Stimulated activated CD8-positive, alpha-beta memory T cell treated with anti-CD3 and anti-CD28 coated beads, Interleukin-4, amount 100 ng/mL, for 1 hour (primary cell): ENCODE data around the gene SLC16A5.
"Not testable (repeated sequence)": the region's sequence is repeated elsewhere in the genome, so short reads cannot be mapped to it uniquely, and the experiment has no call there.

ENCODE experiments used
- DNase-seq, 2 donors: peaks; one replicate each; pipeline ENCODE4 v3.0.0-alpha.2; 2020; ENCODE audit warnings: low read depth in 2 of 2, low spot score in 1 of 2

Gene SLC16A5

DNA sequence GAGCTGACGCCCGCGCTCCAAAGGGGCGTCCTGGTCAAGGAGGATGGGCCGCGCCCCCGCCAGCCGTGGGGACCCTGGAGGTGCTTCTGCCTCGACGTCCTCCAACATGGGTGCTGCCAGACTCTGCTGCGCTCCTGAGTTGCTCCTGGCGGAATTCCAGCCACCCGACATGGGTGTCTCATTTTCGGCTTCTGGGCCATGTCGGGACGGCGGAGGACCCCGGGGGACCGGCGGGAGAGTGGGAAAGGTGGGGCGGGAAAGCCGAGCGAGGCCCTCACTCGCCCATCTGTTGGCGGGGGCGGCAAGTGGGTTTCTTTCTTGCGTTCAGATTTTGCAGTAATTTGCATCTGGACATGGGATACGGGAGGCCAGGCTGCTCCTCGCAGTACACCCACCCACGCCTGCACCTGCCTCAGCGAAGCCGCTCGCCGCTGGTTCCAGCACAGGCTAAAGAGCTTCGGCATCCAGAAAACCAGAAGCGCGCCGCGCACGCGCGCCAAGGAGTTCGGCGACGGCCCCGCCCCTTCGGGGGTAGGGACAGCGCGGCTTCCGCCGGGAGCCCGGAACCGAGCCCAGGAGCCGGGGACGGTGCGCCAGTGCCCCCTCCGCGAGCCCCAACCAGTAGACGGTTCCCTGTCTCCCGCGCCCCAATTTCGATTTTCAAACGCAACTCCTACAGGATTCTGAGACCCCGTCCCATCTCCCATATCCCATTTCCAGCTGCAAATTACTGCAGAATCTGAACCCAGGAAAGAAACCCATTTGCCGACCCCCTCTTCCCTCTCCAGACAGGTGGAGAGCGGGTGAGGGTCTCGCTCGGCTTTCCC is 21.9 kb downstream of the SLC16A5 start, which contains the start of gene ARMC7:
Gene ARMC7 (plus strand): TSS at position 563 of the 827 bp plus-strand sequence. CDS start 320 bp downstream, outside the sequence.
- DNase-seq: peak; percentile 72 to 82

DNA sequence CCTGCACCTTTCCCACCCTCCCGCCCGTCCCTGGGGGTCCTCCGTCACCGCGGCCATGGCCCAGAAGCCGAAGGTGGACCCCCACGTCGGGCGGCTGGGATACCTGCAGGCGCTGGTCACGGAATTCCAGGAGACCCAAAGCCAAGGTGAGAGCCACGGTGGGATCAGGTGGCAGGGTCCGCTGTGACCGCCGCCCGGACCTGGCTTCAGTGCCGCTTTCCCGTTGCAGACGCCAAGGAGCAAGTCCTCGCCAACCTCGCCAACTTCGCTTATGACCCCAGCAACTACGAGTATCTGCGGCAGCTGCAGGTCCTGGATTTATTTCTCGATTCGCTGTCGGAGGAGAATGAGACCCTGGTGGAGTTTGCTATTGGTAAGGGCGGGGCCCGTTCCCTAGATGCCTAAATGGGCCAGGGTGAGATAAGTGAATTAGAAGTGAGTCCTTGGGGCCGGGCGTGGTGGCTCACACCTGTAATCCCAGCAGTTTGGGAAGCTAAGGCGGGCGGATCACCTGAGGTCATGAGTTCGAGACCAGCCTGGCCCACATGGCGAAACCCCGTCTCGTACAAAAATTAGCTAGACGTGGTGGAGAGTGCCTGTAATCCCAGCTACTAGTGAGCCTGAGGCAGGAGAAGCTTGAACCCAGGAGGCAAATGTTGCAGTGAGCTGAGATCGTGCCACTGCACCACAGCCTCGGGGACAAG is 22.6 kb downstream of the SLC16A5 start:
- no peak for DNase-seq

DNA sequence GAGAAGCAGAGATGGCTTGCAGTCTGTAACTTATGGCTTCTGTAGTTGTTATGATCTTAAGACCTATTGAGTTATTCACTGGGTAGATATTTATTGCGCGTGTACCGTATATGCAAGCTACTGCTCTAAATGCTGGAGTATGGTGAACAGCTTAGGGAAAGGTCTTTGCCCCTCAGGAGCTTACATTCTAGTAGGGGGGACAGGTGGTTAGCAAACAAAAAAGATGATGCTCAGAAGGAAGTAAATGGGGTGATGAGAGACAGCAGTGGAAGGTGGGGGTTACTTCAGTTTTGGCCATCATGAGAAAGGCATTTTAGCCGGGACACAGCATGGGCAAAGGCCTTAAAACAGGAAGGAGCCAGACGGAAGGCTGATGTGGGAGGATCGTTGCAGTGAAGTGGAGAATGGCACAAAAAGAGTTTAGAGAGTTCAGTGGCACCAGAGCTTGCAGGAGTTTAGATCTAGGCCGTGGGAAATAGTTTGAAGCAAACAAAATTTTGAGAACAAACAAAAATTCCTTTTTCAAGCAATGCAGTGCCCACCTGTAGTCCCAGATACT is 24.1 kb downstream of the SLC16A5 start:
- DNase-seq: no peak

DNA sequence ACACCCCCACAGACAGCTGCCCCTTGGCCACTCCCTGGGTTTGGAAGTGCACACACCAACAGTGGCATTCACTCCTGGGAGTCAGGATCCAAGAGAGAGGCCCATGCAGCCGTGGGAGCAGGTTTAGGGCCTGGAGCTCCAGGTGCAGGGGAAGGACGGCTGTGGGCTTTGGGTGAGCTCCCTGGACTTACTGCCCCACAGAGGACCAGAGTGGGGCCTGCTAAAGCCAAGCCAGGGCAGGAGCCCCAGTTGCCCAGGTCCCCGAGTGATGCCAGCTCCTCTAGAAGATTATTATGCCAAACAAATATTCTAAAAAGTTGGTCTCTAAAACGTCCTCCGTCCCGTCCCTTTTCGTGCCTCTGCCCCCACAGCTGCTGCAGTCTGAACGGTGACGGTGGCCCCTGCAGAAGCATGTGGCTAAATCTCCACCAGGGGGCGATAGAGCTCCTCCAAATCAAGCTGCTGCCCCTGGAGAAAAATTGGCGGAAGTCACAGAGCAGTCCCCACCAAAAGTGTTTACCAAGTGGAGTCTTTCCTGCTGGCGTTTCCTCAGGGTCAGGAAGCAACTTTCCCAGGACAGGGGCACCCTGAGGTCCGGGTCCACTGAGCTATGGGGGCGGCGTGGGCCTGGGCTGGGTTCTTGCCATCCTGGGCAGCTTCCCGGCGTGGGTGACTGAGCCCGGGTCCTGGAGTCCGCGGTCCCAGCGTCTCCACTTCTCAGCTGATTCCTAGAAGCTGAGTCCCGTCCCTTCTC is 26.2 kb downstream of the SLC16A5 start:
- DNase-seq: peak; percentile 75 to 83

DNA sequence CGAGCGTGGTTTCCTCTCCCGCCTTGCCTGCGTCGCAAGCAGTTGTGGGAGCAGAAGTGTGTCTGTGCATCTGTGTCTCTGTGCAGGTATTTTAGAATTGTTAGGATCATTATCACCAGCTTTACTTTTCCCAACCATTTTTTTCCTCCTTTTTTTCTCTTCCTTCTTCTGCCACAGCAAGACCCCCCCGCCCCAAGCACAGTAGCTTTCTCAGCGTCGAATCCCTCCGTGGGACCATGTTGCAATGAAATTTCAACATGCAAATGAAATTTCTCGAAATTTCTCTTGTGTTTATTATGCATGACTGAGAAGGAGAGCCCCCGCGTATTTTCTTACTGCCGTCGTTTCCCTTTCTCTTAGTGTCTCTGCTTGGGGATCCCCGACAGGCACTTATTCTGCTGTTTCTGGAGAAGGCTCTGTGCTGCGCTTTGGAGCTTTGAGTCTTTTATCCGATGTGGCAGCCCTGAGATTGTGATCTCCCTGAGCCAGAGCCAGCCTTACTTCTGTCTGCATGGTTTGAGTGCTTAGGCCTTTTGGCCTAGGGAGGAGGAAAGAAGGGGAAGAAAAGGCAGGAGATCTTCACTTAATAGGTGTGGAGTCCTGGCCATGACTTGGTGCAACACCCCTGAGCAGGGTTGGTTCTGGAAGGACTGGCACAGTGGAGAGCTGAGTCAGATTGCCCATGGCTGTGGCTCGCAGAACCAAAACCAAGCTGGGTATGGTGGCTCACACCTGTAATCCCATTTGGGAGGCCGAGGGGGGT is 27.0 kb downstream of the SLC16A5 start:
- DNase-seq: no peak

DNA sequence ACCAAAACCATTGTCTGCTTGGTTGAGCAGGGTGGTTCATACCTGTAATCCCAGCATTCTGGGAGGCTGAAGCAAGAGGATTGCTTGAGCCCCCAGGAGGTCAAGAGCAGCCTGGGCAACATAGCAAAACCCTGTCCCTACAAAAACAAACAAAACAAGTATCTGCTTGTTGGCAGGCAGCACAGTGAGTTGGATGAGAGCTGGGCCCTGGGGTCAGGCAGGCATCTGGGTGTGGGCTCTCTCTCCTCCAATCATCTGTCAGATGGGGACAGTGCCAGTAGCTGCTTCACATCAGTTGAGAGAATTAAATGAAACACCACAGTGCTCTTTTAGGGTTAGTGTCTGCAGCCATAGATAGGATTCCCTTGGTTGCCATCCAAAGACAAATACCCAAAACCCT is 27.8 kb downstream of the SLC16A5 start:
- DNase-seq: no peak

DNA sequence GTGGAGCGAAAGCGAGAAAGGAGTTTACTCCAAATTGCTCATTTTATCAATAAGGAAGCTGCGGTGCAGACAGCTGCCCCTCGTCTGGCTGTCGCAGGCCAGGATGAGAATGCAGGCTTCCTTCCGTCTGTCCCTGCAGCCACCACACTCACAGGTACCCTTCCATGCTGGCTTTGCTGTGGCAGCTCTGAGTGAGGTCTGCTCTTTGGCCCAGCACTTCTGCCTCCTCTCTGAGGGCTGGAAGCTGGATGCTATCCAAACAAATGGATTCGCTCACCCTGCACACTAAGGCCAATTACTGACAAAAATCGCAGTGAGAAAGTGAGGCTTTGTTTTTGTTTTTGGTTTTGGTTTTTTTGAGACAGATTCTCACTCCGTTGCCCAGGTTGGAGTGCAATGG is 29.0 kb downstream of the SLC16A5 start:
- no peak for DNase-seq

DNA sequence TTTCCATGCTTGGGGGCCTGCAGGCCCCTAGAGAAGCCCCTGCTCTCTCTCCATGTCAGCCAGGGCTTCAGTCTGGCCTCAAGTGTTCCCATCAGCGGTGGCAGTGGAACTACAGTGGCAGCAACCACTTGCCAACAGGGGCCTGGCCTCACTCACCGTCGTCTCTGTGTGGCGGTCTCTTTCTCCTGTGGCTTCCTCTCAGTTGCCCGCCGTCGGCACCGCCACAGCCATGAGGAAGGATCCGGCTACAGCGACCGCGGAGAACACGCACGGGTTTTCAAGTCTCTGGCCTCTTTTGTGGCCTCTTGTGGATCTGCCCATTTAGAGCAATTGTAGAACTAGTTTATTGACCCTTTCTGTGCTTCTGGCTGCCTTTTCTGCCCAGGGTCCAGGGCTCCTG is 30.6 kb downstream of the SLC16A5 start:
- no peak for DNase-seq

DNA sequence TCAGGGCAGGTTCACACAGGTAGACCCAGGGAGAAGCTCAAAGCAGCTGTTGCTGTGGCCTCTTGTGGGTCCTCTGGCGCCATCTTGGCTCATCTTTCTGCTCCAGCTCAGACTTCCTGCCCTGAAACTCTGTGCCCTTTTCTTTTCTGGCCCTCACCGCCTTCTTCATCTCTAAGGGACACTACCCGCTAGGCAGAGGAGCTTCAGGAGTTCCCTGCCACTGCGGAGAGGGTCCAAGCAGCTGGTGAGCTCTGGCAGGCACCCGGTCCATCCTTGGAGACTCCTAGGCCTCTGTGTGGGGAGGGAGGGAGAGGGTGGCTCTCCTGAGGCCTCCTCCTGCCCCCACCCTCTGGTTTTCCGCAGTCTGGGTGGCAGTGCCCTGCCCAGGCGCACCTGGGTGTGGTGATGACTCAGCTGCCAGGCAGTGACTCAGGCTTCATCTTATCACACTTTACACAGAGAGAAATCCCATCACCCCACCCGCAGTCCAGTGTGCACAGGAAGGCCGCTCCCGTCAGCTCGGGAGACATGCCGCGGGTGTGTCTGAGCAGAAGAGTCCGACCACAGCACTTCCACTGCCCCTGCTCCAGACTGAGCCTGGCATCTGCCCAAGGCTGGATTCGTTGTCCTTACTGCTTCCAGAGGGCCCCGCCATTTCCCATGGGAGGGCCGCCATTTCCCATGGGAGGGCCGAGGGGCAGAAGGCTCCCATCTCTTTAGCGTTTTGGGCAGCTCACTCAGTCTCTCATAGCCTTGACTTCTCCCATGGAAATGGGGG is 36.5 kb downstream of the SLC16A5 start:
- DNase-seq: peak in 1 of 2 donors; percentile 33

DNA sequence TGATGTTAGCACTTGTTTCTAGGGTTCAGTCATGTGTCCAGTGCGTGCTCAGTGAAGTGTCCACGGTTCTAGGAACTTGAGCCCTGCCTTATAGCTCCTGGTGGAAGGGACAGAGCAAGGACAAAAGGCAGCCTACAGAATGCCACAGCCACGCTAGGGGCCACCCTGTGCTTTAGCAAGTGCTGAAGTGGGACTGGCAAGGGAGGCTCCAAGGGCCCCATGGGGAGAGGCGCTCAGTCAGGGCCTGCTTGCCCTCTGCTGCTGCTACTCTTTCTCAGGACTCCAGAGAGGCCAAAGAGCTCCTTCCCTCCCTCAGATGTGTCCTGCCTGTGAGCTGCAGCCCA is 37.0 kb downstream of the SLC16A5 start:
- DNase-seq: no peak

DNA sequence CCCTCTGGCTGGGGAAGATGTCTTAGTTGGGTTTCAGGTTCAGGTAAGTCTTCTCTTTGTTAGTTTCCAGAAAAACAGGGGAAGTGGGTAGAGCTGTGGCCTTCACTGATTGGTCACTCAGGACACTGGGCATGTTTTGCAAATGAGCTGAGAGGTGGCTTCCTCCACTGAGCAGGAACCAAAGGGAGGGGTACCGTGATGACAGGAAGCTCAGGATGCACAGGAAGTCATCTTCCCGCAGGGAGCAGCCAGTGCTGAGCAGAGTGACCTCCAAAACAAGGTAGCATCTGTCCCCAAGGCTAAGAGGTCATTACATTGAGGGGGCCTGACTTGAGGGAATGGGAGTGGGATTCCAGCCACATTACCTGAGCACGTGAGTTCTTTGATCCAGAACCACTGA is 38.2 kb downstream of the SLC16A5 start:
- DNase-seq: no peak

DNA sequence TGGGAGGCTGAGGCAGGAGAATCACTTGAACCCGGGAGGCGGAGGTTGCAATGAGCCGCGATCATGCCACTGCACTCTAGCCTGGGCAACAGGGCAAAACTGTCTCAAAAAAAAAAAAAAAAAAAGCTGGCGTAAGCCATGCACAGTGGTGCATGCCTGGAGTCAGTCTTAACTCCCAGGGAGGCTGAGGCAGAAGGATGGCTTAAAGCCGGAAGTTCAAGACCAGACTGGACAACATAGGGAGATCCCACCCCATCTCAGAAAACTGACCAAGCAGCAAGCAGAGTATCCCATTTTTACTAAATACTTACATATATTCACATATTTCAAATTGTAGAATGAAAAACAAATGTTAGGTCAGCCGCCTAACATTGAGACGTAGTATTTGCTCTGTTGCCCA is 39.2 kb downstream of the SLC16A5 start:
- no peak for DNase-seq

DNA sequence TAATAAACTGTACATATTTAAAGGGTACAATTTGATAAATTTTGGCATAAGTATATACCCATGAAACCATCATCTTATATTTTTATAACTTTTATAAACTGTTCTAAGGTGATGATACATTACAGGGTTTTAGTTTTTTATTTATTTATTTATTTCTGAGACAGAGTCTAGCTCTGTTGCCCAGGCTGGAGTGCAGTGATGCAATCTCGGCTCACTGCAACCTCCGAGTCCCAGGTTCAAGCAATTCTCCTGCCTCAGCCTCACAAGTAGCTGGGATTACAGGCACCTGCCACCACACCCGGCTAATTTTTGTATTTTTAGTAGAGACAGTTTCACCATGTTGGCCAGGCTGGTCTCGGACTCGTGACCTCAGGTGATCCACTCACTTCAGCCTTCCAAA is 40.2 kb downstream of the SLC16A5 start:
- DNase-seq: not testable (repeated sequence)

DNA sequence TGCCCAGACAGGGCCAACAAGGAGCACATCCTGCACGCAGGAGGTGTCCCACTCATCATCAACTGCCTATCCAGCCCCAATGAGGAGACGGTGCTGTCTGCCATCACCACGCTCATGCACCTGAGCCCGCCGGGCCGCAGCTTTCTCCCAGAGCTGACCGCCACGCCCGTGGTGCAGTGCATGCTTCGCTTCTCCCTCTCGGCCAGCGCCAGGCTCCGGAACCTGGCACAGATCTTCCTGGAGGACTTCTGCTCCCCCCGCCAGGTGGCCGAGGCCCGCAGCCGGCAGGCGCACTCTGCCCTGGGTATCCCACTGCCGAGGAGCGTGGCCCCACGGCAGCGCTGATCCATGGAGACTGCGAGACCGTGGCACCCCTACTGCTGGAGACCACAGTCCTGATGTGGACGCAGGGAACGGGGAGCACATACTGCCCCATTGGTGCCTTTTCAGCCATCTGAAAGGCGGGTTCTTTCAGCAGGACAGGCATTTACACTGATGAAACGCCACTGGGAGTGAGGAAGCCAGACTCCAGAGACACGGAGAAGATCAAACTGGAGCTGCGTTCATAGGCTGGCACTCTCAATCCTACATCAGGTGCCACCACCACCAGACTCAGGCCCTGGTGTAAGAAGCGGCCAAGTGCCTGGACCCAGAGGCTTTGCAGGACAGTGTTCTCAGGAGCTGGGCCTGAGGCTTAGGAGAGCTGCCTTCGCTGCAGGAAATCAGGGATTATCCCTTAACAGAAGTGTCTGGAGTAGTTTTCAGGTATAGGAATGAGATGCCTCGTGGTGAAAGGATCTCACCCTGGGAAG is 41.1 kb downstream of the SLC16A5 start:
- DNase-seq: no peak

DNA sequence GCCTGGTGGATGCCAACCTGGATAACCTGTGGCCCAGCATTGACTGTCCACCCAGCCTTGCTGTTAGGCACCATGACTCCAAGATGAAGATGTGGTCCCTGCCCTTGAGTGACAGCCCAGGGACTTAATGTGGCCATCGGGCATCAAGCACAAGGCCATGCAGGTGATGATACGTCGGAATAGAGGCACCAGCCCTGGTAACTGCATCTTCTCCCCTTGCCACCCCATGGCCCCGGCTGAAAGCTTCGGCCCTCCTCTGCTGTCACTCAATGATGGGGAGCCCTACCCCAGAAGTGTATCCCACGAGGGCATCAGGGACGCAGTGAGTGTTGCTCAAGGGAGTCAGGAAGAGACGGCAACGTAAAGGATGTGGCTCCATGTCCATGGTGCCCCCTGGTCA is 41.8 kb downstream of the SLC16A5 start:
- no peak for DNase-seq

DNA sequence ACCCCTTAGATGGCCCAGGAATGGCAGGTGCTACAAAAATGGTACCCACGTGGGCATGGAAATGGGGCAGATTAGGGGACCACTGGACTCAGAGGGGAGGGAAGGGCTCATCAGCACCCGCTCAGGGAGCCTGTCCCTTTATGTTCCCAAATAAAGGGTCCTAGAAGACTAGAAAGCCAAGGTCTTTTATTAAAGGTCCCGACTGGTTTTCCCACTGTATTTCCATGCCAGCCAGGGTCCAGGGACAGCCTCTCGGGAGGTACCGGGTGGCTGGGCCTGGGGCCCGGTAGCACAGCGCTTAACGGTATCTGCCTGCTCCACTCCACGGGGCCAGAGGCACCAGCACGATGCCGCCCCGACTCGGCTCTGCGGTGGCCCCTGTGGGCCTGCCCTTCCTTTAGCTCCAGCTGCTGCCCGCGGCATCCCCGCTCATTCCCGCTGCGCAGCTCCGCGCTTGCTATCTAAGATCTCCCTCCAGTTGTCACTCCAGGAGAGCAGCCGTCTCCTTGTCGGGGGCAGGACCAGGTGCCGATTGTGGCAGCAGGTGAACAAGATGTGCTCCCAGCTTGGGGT is 42.4 kb downstream of the SLC16A5 start:
- no peak for DNase-seq

DNA sequence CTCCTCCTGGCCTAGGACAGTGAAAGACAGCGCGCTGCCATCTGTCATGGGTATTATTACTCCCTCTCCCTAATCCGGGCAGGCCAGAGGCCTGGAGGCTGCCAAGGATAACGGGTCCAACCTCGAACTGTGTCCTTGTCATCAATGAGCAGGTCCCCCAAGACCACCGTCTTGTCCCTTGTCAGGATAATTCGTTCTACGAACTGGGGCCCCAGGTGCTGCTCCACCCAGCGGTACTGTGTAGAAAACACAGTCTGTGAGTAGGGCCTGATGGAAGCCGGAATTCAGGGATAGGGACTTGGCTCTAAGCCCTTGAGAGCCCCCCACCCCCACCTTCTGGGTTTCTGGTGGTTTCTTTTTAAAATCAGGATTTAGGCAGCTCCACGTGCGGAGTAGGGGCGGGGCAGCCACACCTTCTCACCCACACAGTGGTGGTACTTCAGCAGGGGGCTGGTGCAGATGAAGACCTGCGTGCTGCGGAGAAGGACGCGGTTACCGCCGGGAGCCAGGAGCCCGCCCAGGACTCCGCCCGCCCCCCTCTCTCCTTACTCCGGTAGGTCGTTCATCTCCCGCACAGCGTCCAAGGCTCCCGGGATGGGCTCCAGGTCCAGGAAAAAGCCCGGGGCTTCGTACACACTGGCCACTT is 43.0 kb downstream of the SLC16A5 start:
- no peak for DNase-seq

DNA sequence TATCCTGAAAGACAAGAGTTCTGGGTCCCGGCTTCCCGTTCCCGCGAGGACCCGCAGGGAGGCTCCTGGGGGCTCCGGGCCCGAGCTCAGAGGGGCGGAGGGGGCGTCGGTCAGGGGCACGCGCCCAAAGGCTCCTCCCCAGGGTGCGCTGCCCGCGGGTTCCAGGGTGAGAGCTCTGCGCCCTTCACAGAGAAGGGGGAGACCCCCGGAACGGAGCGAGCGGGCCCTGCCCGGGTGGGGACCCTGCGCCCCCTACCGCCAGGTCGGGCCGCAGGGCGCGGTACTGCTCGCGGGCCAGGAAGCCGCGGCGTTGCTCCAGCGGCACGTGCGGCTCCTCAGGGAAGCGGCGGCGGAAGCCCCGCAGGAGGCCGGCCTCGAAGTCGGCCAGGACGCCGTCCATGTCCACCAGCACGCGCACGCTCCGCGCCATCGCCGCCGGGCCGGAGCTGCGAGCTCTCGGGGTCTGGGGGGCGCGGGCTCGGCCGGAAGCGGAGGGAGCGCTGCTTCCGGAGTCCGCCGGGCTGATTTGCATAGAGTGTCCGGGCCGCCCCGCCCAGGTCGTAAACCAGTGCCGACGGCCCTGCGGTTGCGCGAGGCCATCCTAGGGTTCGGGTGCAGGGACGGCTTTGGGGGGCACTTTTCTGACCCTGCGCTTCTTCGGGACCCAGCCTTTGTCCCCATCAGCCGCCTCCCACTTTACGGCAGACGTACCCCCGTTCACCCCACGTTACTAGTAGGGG is 43.7 kb downstream of the SLC16A5 start, which contains the start of gene NT5C:
Gene NT5C (minus strand): TSS at position 465 of the 740 bp plus-strand sequence. CDS start 35 bp downstream, at position 430.
- DNase-seq: no peak
